HepG2 (cell line): Measurements from ENCODE around the gene BACH2. TPM values are rescaled to one million over a fixed set of nuclear protein-coding genes. Genes with fewer than 3 reads are reported as not detected.

ENCODE experiments used
- CENPX ChIP-seq: sonication (generic); formaldehyde crosslinking; IDR thresholded peaks from 2 replicates; pipeline ENCODE4 v1.9.0; 2021; ENCODE audit warnings: mild to moderate bottlenecking, missing genetic modification reagents, moderate library complexity
- EEA1 ChIP-seq: sonication (generic); formaldehyde crosslinking; IDR thresholded peaks from 2 replicates; pipeline ENCODE4 v1.5.1; 2020; ENCODE audit warnings: mild to moderate bottlenecking, missing genetic modification reagents, borderline replicate concordance
- ETV6 ChIP-seq: sonication (generic); formaldehyde crosslinking; conservative IDR thresholded peaks from 2 replicates; pipeline ENCODE4 v1.4.0; 2020; ENCODE audit warnings: missing genetic modification reagents
- FOSL2 ChIP-seq: sonication (generic); formaldehyde crosslinking; IDR thresholded peaks from 2 replicates; pipeline ENCODE4 v1.4.0; 2020; ENCODE audit warnings: missing genetic modification reagents
- GTF3A ChIP-seq: sonication (generic); formaldehyde crosslinking; conservative IDR thresholded peaks from 2 replicates; pipeline ENCODE4 v1.4.0; 2020; ENCODE audit warnings: mild to moderate bottlenecking, missing genetic modification reagents
- IRF9 ChIP-seq: sonication (generic); formaldehyde crosslinking; IDR thresholded peaks from 2 replicates; pipeline ENCODE4 v1.8.0; 2022; ENCODE audit warnings: missing genetic modification reagents, mild to moderate bottlenecking, borderline replicate concordance
- MAFK ChIP-seq, 2 experiments: IDR thresholded peaks in 1 of 2; conservative IDR thresholded peaks in 1 of 2; 2 replicates each; pipeline ENCODE4 v1.6.1; 2011; ENCODE audit warnings: improper control_type of control experiment in 2 of 2, low read length in 2 of 2
- POGK ChIP-seq: sonication (generic); formaldehyde crosslinking; conservative IDR thresholded peaks from 2 replicates; pipeline ENCODE4 v1.8.0; 2022; ENCODE audit warnings: mild to moderate bottlenecking, moderate library complexity, missing genetic modification reagents
- ZKSCAN8 ChIP-seq: IDR thresholded peaks from 2 replicates; pipeline ENCODE4 v1.6.1; 2016; ENCODE audit warnings: borderline replicate concordance, missing genetic modification reagents, missing compliant biosample characterization
- ZNF619 ChIP-seq: sonication (generic); formaldehyde crosslinking; IDR thresholded peaks from 2 replicates; pipeline ENCODE4 v1.4.0; 2020; ENCODE audit warnings: mild to moderate bottlenecking, missing genetic modification reagents
- ZSCAN5A ChIP-seq: sonication (generic); formaldehyde crosslinking; IDR thresholded peaks from 2 replicates; pipeline ENCODE4 v1.8.0; 2022; ENCODE audit warnings: mild to moderate bottlenecking, missing genetic modification reagents, borderline replicate concordance
- polyA plus RNA-seq, 8 experiments: library from polyadenylated mRNA; depleted of rRNA in 3 of 8; stranded (reverse) in 7 of 8; unstranded in 1 of 8; fragments of >200 nt; fragmentation: Illumina TruSeq in 4 of 8; extraction: Trizol in 4 of 8; gene quantifications; 2 replicates each; pipeline versions ENCODE4 v1.2.1 to v1.2.3, GENCODE V29; 2011 to 2016; ENCODE audit warnings: low read depth in 4 of 8, missing spikeins in 1 of 8, mixed read lengths in 1 of 8; ENCODE audit not compliant: insufficient read depth in 1 of 8
- total RNA-seq, 5 experiments: library from RNA; depleted of rRNA; stranded (reverse); fragments of >200 nt; fragmentation: Illumina TruSeq; extraction: Trizol; gene quantifications; 2 replicates each; pipeline ENCODE4 v1.2.3, GENCODE V29; 2016; ENCODE audit warnings: low read depth in 1 of 5
- TF ChIP-seq, protein P1 (sequence below): sonication (generic); formaldehyde crosslinking; IDR thresholded peaks from 2 replicates; pipeline ENCODE4 v1.4.0; 2020; ENCODE audit warnings: missing genetic modification reagents, borderline replicate concordance
- TF ChIP-seq, protein P2 (sequence below): IDR thresholded peaks from 2 replicates; pipeline ENCODE4 v1.6.1; 2012; ENCODE audit warnings: low read length, improper control_type of control experiment
- TF ChIP-seq, protein P3 (sequence below): sonication (generic); formaldehyde crosslinking; conservative IDR thresholded peaks from 2 replicates; pipeline ENCODE4 v1.4.0; 2020; ENCODE audit warnings: missing genetic modification reagents
- TF ChIP-seq, protein P4 (sequence below): sonication (generic); formaldehyde crosslinking; IDR thresholded peaks from 2 replicates; pipeline ENCODE4 v1.5.1; 2020; ENCODE audit warnings: missing genetic modification reagents, mild to moderate bottlenecking, borderline replicate concordance

BACH2 gene
- total and polyA plus RNA-seq, 2 of the 13 experiments (the other 11 are each of a cell fraction or from before 2014, with no cell fraction given), result 0.01 TPM; not detected in 1

- TF ChIP-seq, protein P1, sequence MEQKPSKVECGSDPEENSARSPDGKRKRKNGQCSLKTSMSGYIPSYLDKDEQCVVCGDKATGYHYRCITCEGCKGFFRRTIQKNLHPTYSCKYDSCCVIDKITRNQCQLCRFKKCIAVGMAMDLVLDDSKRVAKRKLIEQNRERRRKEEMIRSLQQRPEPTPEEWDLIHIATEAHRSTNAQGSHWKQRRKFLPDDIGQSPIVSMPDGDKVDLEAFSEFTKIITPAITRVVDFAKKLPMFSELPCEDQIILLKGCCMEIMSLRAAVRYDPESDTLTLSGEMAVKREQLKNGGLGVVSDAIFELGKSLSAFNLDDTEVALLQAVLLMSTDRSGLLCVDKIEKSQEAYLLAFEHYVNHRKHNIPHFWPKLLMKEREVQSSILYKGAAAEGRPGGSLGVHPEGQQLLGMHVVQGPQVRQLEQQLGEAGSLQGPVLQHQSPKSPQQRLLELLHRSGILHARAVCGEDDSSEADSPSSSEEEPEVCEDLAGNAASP (CRISPR knock-in tag), result peak; percentile 61
- TF ChIP-seq, protein P2, sequence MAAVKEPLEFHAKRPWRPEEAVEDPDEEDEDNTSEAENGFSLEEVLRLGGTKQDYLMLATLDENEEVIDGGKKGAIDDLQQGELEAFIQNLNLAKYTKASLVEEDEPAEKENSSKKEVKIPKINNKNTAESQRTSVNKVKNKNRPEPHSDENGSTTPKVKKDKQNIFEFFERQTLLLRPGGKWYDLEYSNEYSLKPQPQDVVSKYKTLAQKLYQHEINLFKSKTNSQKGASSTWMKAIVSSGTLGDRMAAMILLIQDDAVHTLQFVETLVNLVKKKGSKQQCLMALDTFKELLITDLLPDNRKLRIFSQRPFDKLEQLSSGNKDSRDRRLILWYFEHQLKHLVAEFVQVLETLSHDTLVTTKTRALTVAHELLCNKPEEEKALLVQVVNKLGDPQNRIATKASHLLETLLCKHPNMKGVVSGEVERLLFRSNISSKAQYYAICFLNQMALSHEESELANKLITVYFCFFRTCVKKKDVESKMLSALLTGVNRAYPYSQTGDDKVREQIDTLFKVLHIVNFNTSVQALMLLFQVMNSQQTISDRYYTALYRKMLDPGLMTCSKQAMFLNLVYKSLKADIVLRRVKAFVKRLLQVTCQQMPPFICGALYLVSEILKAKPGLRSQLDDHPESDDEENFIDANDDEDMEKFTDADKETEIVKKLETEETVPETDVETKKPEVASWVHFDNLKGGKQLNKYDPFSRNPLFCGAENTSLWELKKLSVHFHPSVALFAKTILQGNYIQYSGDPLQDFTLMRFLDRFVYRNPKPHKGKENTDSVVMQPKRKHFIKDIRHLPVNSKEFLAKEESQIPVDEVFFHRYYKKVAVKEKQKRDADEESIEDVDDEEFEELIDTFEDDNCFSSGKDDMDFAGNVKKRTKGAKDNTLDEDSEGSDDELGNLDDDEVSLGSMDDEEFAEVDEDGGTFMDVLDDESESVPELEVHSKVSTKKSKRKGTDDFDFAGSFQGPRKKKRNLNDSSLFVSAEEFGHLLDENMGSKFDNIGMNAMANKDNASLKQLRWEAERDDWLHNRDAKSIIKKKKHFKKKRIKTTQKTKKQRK, result no peak
- TF ChIP-seq MAFK (conservative IDR thresholded peaks at IDR 0.05 in 1 of 2, IDR thresholded peaks at IDR 0.05 in 1 of 2; ENCODE audit: low read length in 2 of 2) (no peak), ZNF619 (no peak), IRF9 (peak; percentile 59), POGK (CRISPR knock-in tag) (no peak), FOSL2 (CRISPR knock-in tag) (peak; percentile 64), EEA1 (CRISPR knock-in tag) (0 out of 2 replicates have a peak, but pooled peaks have one; percentile 49), ETV6 (CRISPR knock-in tag) (peak; percentile 91), GTF3A (no peak), ZSCAN5A (CRISPR knock-in tag) (no peak), ZKSCAN8 (CRISPR knock-in tag) (peak; percentile 50; the same call in 1 of the 2 replicates), CENPX (CRISPR knock-in tag) (no peak)
- TF ChIP-seq, protein P3, sequence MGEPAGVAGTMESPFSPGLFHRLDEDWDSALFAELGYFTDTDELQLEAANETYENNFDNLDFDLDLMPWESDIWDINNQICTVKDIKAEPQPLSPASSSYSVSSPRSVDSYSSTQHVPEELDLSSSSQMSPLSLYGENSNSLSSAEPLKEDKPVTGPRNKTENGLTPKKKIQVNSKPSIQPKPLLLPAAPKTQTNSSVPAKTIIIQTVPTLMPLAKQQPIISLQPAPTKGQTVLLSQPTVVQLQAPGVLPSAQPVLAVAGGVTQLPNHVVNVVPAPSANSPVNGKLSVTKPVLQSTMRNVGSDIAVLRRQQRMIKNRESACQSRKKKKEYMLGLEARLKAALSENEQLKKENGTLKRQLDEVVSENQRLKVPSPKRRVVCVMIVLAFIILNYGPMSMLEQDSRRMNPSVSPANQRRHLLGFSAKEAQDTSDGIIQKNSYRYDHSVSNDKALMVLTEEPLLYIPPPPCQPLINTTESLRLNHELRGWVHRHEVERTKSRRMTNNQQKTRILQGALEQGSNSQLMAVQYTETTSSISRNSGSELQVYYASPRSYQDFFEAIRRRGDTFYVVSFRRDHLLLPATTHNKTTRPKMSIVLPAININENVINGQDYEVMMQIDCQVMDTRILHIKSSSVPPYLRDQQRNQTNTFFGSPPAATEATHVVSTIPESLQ (CRISPR knock-in tag), result no peak
- TF ChIP-seq, protein P4, sequence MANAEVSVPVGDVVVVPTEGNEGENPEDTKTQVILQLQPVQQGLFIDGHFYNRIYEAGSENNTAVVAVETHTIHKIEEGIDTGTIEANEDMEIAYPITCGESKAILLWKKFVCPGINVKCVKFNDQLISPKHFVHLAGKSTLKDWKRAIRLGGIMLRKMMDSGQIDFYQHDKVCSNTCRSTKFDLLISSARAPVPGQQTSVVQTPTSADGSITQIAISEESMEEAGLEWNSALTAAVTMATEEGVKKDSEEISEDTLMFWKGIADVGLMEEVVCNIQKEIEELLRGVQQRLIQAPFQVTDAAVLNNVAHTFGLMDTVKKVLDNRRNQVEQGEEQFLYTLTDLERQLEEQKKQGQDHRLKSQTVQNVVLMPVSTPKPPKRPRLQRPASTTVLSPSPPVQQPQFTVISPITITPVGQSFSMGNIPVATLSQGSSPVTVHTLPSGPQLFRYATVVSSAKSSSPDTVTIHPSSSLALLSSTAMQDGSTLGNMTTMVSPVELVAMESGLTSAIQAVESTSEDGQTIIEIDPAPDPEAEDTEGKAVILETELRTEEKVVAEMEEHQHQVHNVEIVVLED, result no peak
Measured at GRCh38 chr6:89895276-89895874, 401.3 kb downstream of the BACH2 start (continued).
